HFF-Myc (cell line): Measurements from ENCODE around the gene YES1.

Experiments
- DNase-seq: peaks from one replicate; pipeline ENCODE4 v3.0.0-alpha.2; 2011; ENCODE audit warnings: low read depth; ENCODE audit errors: extremely low read depth
- H3K4me3 ChIP-seq: replicated peaks from 2 replicates; pipeline ENCODE4 v1.5.1; 2011; ENCODE audit warnings: low read depth, mild to moderate bottlenecking, control low read depth, low read length
- CTCF ChIP-seq: IDR thresholded peaks from 2 replicates; pipeline ENCODE4 v1.5.1; 2012; ENCODE audit warnings: mild to moderate bottlenecking, low read depth, low read length, control low read depth; ENCODE audit errors: missing control alignments

YES1 gene

GRCh38 chr18:825891-826585 is 14.0 kb upstream of the YES1 start:
- DNase-seq: no peak
- TF ChIP-seq CTCF: no peak
- no peak overlapping the region for H3K4me3 ChIP-seq

- no peak for TF ChIP-seq CTCF
- no peak overlapping the region for H3K4me3 ChIP-seq
- DNase-seq: no peak
Measured at GRCh38 chr18:824179-824578, 12.1 kb upstream of the YES1 start.

GRCh38 chr18:820591-821165 is 8.6 kb upstream of the YES1 start:
- H3K4me3 ChIP-seq: no peak overlapping the region
- no peak for TF ChIP-seq CTCF
- no peak for DNase-seq

GRCh38 chr18:816869-817268 is 4.8 kb upstream of the YES1 start:
- no peak for DNase-seq
- no peak overlapping the region for H3K4me3 ChIP-seq
- no peak for TF ChIP-seq CTCF

GRCh38 chr18:816088-816653 is 4.1 kb upstream of the YES1 start:
- no peak overlapping the region for H3K4me3 ChIP-seq
- TF ChIP-seq CTCF: no peak
- DNase-seq: no peak

GRCh38 chr18:815353-815752 is 3.3 kb upstream of the YES1 start:
- no peak for DNase-seq
- no peak for TF ChIP-seq CTCF
- no peak overlapping the region for H3K4me3 ChIP-seq
